IPS-NIHi7 (cell line): Measurements from ENCODE around the gene ASZ1.

Source experiments
- DNase-seq: peaks from one replicate; pipeline ENCODE4 v3.0.0; 2012; ENCODE audit warnings: mixed read lengths; ENCODE audit errors: extremely low spot score

ASZ1 gene

GRCh38 chr7:117401293-117402002, 25.8 kb downstream of the ASZ1 start:
- DNase-seq: peak; percentile 41

- DNase-seq: no peak
These were observed 27.4 kb downstream of the ASZ1 start for GRCh38 chr7:117399820-117400422.

- DNase-seq: no peak
These were observed 31.6 kb downstream of the ASZ1 start for GRCh38 chr7:117395743-117396142.

DNA sequence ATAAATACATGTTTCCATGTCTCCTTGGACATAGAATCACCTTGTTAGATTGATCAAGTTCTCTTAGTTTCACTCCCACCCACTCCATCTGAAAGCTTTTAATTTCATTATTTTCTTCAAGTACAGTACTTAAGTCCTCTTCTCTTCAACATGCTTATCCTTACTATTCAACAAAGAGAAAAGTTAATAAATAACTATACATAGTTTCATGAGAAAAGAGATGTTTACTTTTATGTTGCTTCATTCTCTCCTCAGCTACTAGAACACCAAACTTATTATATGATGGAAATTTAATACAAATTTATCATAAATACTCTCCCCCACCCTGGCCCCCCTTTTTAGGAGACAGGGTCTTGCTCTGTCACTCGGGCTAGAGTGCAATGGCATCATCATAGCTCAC, 33.5 kb downstream of the ASZ1 start:
- DNase-seq: no peak

DNA sequence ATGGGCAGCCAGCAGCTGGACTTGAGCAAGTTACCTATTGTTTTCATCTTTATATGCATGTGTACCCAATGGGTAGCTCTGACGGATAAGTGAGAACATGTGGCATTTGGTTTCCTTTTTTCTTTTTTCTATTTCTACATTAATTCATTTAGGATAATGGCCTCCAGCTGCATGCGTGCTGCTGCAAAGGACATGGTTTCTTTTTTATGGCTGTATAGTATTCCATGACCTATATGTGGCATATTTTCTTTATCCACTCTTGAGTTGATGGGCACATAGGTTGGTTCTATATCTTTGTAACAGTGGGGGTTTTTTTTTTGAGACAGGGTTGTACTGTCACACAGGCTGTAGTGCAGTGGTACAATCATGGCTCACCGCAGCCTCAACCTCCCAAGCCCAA, 37.4 kb downstream of the ASZ1 start:
- DNase-seq: no peak

GRCh38 chr7:117386110-117386706, 41.1 kb downstream of the ASZ1 start:
- DNase-seq: no peak

- no peak for DNase-seq
These were observed 41.8 kb downstream of the ASZ1 start for GRCh38 chr7:117385363-117386109.

GRCh38 chr7:117384688-117385362, 42.5 kb downstream of the ASZ1 start:
- no peak for DNase-seq

- no peak for DNase-seq
These were observed 43.7 kb downstream of the ASZ1 start for GRCh38 chr7:117383483-117384189.

DNA sequence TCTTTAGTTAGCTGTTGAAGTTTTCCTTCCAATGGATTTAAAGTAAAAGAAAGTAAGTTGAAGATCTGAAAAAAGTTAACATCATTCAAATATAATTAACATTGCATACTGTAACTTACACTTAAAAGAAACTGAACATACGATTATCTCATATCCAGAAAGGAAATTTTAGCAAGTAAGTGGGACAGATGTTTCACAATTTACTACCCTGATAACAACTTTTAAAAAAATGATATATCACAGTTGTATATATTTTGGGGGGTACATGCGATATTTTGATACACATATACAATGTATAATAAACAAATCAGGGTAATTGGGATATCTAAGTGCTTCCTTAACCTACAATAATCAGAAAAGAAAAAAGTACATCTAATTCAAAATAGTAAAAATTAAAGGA, 44.2 kb downstream of the ASZ1 start:
- DNase-seq: no peak

- no peak for DNase-seq
These were observed 45.9 kb downstream of the ASZ1 start for GRCh38 chr7:117381362-117381761.

DNA sequence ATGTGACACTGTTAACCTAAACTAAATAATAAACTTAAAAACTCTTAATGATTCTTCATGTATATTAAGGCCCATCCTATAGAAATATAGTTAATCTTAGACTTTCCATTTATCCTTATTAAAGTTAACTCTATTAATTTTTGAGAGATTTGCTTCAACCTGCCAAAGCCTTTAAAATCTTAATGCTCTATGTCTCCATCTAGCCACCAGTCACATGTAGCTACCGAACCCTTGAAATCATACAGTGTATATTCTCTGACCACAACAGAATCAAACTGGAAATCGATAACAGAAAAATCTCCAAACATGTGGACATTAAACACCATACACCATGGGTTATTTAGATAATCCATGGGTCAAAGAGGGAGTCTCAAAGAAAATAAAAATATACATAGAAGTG, 51.9 kb downstream of the ASZ1 start:
- no peak for DNase-seq

GRCh38 chr7:117372073-117372472, 55.2 kb downstream of the ASZ1 start:
- no peak for DNase-seq

DNA sequence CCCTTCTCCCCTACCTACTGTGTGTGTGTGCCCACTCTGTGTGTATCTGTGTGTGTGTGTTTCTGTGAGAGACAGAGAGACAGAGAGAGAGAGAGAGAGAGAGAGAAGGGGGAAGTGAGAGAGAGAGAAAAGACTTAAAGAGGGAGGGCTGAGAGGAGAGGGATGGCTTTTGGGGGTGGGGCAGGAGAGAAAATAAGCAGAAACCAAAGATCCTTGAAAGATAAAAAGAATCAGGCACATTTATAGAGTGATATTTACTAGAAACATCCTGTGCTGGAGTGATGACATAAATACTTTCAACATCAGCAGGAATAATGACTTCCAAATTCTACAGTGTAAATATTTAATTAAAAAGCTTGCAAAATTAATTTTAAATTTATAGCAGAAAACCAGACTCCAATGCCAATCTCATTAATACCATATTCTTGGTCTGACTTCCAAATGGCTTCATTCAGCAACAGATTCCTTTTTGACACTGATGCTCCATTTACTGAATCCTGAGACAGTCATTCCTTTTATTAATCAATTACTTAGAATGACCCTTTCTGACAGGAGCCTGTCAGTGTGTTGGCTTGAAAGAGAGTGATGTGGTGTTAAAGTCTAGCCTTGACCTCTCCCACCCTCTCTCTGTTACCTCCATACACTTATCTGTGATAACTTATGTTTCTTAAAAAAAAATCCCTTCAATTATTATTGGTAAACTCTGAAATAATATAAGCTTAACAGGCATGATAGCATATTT, 62.8 kb downstream of the ASZ1 start:
- DNase-seq: no peak

- DNase-seq: no peak
These were observed 64.9 kb downstream of the ASZ1 start for GRCh38 chr7:117362294-117362888.

DNA sequence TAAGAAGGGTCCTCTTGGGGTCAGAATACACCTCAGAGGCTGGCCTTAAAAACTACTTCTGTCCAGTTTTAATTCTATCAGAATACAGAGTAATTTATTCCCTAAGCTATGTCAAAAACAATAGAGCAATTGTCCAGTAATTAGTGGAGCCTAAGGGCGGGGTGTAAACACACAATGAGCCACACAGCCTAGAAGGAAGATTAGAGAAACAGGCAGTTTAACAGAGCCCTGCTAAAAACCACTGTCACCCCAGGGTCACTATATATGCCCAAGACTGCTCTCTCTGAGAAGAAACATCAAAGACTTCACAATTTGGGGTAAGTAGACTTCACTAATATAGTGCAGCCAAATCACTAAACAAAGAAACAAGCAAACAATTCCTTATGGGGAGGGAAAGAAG, 77.3 kb downstream of the ASZ1 start:
- no peak for DNase-seq

DNA sequence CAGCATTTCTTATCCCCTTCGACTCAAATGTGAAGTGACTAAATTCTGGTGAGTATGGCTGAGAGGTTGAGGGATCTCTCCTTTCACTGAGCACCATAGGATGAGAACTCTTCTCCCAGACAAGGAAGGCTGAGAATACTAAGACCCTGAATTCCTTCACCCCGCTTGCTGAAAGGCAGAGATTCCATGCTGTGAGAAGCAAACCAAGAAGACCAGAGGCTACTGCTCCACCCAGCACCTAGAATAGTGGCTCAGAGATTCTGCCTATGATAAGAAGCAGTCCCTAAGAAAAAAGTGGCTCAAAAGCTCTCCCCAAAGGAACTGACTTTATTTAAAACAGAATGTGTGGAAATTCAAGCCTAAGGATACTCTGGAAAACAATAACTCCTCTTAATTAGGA, 77.7 kb downstream of the ASZ1 start:
- DNase-seq: peak; percentile 12

DNA sequence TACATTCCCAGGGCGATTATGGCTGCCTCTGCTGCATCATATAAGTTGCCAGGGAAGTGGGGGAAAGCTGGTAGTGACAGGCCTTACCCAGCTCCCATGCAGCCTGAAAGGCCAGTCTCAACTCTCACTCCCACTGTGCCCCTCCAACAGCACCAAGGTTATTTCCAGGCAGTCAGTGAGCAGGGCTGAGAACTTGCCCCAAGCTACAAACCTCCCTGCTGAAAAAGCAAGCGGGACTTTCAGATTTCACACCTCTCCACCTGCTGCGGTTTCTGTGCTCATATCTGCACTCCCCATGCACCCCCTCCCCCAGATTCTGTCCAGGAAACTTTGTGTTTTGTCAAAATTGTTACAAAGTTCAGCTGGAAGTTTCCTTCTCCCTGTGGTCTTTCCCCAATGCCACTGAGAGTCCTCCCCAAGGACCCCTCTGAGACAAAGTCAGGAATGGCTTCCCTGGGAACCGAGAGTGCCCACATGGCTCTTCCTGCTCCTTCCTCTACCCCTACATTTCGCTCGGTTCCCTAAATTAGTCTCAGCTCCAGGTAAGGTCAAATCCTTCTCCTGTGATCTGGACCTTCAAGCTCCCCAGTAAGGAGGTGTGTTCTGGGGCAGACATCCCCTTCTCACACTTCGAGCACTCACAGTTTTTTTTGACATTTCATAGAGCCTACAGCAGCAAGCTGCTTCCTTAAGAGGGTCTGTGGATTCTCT, 79.2 kb downstream of the ASZ1 start:
- DNase-seq: no peak

DNA sequence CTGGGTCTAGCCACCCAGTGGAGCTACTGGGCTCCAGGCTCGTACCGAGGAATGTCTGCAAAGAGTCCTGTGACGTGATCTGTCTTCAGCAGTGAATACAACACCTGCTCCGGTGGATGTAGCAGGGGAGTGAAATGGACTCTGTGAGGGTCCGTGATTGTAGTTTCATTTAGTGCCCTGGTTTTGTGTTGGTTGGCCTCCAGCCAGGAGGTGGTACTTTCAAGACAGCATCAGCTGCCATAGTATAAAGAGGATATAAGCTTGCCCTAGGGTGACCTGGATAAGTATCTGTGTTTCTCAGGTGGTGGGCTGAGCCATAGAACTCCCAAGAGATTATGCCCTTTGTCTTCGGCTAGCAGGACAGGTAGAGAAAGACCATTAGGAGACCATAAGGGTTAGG, 79.8 kb downstream of the ASZ1 start:
- DNase-seq: no peak

GRCh38 chr7:117346161-117346560, 81.1 kb downstream of the ASZ1 start:
- no peak for DNase-seq
